Stimulated activated memory B cell treated with anti-CD40 and anti-IgM and Interleukin-4, amounts not matched to agents 10 μg/mL and 1 μg/mL and 100 μg/mL, for 72 hours (primary cell): ENCODE data around the gene TIGD2.

Experiments
- ATAC-seq: fragments of 150-1000 bp; cut with Tn5 transposase; 2 replicates; pipeline ENCODE4 v1.10.0; 2021
- H3K27ac Mint-ChIP-seq: one replicate; pipeline ENCODE4 v1.8.0; 2022; ENCODE audit warnings: mild to moderate bottlenecking, mixed read lengths
- H3K27me3 Mint-ChIP-seq: one replicate; pipeline ENCODE4 v1.8.0; 2022; ENCODE audit warnings: mixed read lengths
- H3K36me3 Mint-ChIP-seq: one replicate; pipeline ENCODE4 v1.8.0; 2022; ENCODE audit warnings: mixed read lengths
- H3K4me1 Mint-ChIP-seq: one replicate; pipeline ENCODE4 v1.8.0; 2022; ENCODE audit warnings: mixed read lengths
- H3K4me3 Mint-ChIP-seq: one replicate; pipeline ENCODE4 v1.8.0; 2022; ENCODE audit warnings: mild to moderate bottlenecking, moderate library complexity, mixed read lengths
- H3K9me3 Mint-ChIP-seq: one replicate; pipeline ENCODE4 v1.8.0; 2022; ENCODE audit warnings: mixed read lengths

The TIGD2 gene

DNA sequence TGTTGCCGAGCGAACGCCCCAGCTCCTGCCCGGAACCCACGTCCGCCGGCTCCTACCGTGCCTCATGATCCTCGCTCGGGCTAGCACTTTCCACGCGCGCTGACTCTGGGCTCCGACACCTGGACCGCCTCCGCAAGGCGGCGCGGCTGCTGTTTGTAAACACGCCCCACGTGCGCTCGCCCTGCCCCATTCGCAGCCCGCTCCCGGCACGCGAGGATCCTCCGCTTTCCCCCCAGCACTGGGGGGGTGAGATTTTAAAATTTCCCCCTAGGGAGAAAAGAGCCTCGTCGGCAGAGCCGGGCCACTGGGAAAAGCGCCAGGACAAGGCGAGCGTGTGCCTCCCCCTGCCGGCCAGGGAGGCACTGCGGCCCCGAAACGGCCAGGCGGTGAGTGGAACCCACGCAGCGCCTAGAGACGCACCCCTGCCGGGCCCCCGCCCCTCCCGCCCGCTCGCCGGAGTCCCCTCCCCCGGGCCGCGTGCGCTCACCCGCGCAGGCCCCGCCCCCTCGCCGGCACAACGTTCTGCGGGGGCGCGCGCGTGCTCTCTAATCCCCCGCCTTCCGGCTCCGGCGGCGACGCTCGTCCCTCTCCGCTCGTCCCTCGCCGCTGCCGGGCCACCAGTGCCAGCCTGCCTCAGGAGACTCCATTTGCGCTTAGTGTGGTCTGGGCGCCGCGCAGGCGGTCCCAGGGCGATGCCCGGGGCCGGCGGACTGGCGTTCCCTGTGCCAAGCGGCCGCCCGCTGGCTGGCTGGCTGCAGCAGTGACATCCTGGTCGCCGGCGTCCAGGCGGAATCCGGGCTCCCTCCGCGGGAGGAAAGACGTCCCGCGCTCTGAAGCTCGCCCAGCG is at the start of gene TIGD2:
TSS of gene TIGD2 (plus strand) at position 548 of the 847 bp plus-strand sequence. CDS start 1,442 bp downstream, outside the sequence.
- peaks cover 25% of the 10 kb centered on the region for H3K36me3 Mint-ChIP-seq
- peak within 1 kb of the TSS; percentile 95 for H3K4me3 Mint-ChIP-seq
- peak; percentile 98 for ATAC-seq
- peak within 1 kb of the TSS; percentile 85 for H3K27ac Mint-ChIP-seq
- peaks cover 39% of the 10 kb centered on the region for H3K4me1 Mint-ChIP-seq
- H3K27me3 Mint-ChIP-seq: peaks cover 9% of the 10 kb centered on the region
- peaks cover 7% of the 10 kb centered on the region for H3K9me3 Mint-ChIP-seq

DNA sequence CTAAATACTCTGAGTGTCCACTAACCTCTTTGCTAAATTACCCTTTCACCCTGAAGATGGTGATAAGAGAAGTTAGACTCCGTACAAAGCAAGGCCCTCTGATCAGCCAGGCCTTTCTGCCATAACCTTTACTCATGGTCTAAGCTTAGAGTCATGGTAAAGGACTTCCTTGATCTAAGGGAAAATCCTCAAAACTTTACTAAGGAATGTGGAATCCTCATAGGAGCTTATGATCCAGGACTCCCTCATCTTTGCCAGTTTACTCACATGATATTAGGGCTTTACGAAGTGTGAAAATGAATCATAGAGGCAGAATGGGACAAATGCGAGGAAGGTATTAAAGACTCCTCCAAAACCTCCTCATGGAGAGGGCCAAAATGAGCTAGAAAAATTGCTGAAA is 46.5 kb upstream of the TIGD2 start:
- no peak overlapping the region for H3K27ac Mint-ChIP-seq
- H3K4me1 Mint-ChIP-seq: peaks cover 6% of the 10 kb centered on the region
- H3K27me3 Mint-ChIP-seq: peaks cover 16% of the 10 kb centered on the region
- no peak for ATAC-seq
- H3K9me3 Mint-ChIP-seq: peaks cover 7% of the 10 kb centered on the region
- no peak overlapping the region for H3K4me3 Mint-ChIP-seq
- H3K36me3 Mint-ChIP-seq: peaks cover 11% of the 10 kb centered on the region

DNA sequence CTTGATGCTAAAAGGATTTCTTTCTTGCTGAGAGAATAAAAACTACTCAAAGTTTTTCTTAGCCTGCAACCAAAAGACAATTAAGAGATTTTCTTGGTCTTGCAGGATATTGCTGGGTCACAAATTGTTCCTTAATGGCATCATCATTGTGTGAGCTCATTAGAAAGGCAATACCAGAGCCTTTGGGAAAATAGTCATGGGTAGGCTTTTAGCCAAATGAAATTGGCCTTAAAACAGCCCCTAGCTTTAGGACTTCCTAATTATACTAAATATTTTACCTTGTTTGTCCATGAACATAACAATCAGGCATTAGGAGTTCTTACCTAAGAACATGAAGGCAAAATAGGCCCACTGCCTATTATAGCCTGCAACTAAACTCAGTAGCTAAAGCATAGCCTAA is 43.9 kb upstream of the TIGD2 start:
- no peak overlapping the region for H3K27ac Mint-ChIP-seq
- peaks cover 11% of the 10 kb centered on the region for H3K4me1 Mint-ChIP-seq
- no peak overlapping the region for H3K4me3 Mint-ChIP-seq
- H3K9me3 Mint-ChIP-seq: no peaks in the 10 kb centered on the region
- ATAC-seq: no peak
- H3K36me3 Mint-ChIP-seq: no peaks in the 10 kb centered on the region
- H3K27me3 Mint-ChIP-seq: peaks cover 6% of the 10 kb centered on the region

DNA sequence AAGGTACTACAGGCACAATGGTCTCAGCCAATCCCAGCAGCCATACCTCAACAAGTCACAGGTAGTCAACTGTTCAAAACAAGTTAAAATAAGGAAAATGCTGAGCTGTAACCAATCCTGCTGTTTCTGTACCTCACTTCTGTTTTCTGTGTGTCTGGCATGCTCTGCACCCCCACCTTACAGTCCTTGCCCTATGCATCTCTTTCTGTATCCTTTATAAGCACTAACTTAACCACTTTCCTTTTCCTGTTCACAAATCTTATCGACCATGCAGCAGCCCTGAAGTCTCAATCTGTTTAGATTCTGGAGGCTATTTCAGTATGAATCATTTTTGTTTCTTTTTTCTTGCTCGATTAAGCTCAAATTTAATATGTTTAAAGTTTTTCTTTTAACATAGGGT is 41.9 kb upstream of the TIGD2 start:
- Mint-ChIP-seq H3K9me3 (no peaks in the 10 kb centered on the region), H3K27ac (peak overlapping the region; percentile 39), H3K36me3 (no peaks in the 10 kb centered on the region), H3K4me3 (no peak overlapping the region), H3K4me1 (peaks cover 11% of the 10 kb centered on the region), H3K27me3 (no peaks in the 10 kb centered on the region)
- peak; percentile 74 for ATAC-seq

DNA sequence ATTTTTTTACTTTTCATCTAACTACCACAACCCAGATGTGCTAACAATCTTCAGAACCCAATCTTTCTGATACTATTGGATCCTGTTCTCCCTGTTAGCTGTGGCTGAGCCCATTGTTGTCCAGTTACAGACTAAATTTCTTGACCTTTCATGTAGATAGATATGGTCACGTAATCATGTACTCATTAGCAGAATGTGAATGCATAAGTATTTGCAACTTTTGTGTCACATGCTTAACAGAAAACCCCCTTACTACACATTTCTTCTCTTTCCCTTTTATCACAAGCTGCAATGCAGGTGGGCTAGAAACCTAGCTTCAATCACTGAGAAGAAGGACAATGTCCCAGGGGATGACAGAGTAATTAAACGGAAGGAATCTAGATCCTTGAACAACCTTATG is 41.3 kb upstream of the TIGD2 start:
- no peak overlapping the region for H3K4me3 Mint-ChIP-seq
- H3K9me3 Mint-ChIP-seq: no peaks in the 10 kb centered on the region
- no peaks in the 10 kb centered on the region for H3K27me3 Mint-ChIP-seq
- ATAC-seq: peak; percentile 67
- H3K27ac Mint-ChIP-seq: peak overlapping the region; percentile 39
- H3K4me1 Mint-ChIP-seq: peaks cover 11% of the 10 kb centered on the region
- H3K36me3 Mint-ChIP-seq: no peaks in the 10 kb centered on the region

DNA sequence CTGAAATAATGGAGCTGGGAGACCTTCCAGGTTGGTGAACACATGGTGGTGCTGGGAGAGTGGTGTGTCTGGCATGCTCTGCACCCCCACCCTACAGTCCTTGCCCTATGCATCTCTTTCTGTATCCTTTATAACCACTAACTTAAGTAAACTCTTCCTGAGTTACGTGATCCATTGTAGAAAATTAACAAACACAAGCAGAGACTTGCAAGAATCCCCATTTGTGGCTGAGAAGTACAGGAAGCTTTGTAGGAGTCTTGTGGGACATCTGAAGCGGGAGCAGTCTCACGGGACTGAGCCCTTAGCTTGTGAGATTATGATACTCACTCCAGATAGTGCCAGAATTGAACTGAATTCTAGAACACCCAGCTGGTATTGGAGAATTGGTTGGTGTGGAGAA is 40.0 kb upstream of the TIGD2 start:
- Mint-ChIP-seq H3K4me1 (peaks cover 11% of the 10 kb centered on the region), H3K36me3 (no peaks in the 10 kb centered on the region), H3K27ac (no peak overlapping the region), H3K27me3 (no peaks in the 10 kb centered on the region), H3K9me3 (no peaks in the 10 kb centered on the region), H3K4me3 (no peak overlapping the region)
- ATAC-seq: no peak

DNA sequence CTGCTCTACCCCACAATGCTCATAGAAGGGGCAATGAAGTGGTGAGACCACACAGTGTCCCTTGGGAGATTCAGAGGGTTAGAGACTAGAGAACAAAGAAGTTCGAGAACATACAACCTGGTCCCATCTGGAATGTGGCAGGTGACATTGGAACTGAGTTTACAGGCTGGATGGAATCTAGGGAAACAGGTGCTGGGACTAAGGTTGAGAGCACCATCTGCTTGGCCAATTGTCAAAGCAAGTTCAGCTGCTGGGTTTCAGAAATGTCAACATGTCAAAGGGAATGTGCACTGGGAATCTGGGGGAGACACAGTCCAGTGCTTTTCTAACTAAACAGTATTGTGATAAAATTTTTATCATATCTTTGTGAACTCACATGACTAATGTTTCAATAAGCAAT is 38.4 kb upstream of the TIGD2 start:
- peaks cover 9% of the 10 kb centered on the region for H3K9me3 Mint-ChIP-seq

DNA sequence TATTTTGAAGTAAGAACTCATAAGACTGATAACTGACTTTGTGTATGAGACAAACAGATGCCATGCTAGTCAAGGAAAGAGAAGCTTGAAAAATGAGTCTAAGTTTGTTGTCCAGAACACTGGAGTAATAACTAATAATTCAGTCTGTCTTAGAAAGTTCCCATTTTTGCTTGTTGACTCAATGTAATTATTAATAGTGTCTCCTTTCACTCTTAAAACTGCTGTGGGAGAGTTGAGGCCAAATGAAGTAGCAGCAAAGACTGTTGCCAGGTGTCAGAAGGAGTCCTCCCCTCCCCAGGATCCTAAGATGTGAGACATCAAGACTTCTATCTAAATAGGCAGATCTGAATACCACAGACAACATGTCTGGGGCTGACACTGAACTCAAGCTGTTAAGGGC is 33.6 kb upstream of the TIGD2 start:
- no peak overlapping the region for H3K4me3 Mint-ChIP-seq
- H3K9me3 Mint-ChIP-seq: peaks cover 12% of the 10 kb centered on the region
- peak overlapping the region; percentile 22 for H3K27ac Mint-ChIP-seq
- no peaks in the 10 kb centered on the region for H3K27me3 Mint-ChIP-seq
- peaks cover 4% of the 10 kb centered on the region for H3K4me1 Mint-ChIP-seq
- H3K36me3 Mint-ChIP-seq: peaks cover 12% of the 10 kb centered on the region
- no peak for ATAC-seq

More for the DNA sequence above, 38.4 kb upstream of the TIGD2 start:
- no peak for ATAC-seq
- H3K4me1 Mint-ChIP-seq: peaks cover 11% of the 10 kb centered on the region
- no peak overlapping the region for H3K27ac Mint-ChIP-seq
- no peaks in the 10 kb centered on the region for H3K27me3 Mint-ChIP-seq
- no peak overlapping the region for H3K4me3 Mint-ChIP-seq
- H3K36me3 Mint-ChIP-seq: peaks cover 6% of the 10 kb centered on the region

DNA sequence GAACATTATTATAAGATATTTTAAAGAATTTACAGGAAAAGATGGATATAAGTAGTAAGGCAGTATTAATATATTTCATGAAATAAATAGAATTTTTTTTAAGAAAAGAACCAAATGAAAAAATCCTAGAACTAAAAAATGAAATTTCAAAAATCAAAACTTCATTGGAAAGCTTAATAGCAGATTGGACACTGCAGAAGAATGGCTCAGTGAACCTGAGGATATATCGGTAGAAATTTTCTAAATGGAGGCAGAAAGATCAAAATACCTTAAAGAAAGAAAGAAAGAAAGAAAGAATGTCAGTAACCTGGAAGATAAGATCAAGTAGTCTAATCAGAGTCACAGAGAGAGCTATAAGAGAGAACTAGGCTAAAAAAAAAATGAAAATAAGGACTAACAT is 33.0 kb upstream of the TIGD2 start:
- H3K36me3 Mint-ChIP-seq: peaks cover 12% of the 10 kb centered on the region
- no peak overlapping the region for H3K27ac Mint-ChIP-seq
- H3K4me1 Mint-ChIP-seq: peaks cover 4% of the 10 kb centered on the region
- H3K4me3 Mint-ChIP-seq: no peak overlapping the region
- H3K9me3 Mint-ChIP-seq: peaks cover 12% of the 10 kb centered on the region
- ATAC-seq: no peak
- no peaks in the 10 kb centered on the region for H3K27me3 Mint-ChIP-seq

DNA sequence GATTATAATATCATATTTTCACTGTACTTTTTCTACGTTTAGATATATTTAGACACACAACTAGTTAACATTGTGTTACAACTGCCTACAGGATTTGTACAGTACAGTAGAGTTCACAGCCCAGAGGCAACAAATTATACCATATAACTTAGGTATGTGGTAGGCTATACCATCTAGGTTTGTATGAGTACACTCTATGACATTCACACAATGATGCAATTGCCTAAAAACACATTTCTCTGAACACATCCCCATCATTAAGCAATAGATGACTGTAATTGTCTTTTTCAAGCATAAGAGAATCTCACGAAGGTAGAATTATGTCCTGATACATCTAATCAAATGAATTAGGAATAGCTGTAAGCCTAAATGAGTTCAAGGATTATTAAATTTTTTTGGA is 12.3 kb upstream of the TIGD2 start:
- ATAC-seq: no peak
- H3K4me1 Mint-ChIP-seq: peaks cover 38% of the 10 kb centered on the region
- no peak overlapping the region for H3K27ac Mint-ChIP-seq

DNA sequence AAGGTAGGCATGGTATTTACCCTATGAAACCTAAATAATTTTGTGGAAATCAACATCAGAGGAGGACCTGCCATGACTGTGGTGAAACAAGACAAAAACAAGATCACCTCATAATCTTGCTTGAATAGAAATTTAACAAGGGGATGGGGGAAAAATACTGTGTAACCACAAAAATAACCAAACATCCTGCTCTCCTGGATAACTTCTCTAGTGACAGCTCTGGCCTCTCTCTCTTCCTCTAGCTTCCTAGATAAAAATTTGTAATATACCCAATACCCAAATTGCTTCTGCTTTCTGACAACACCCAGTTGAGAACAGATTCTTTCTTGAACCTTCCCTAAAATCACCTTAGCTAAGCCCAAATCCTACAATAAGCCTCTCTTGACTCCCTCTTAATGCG is 11.9 kb upstream of the TIGD2 start:
- no peaks in the 10 kb centered on the region for H3K27me3 Mint-ChIP-seq
- ATAC-seq: no peak
- H3K4me1 Mint-ChIP-seq: peaks cover 38% of the 10 kb centered on the region
- H3K4me3 Mint-ChIP-seq: no peak overlapping the region
- H3K27ac Mint-ChIP-seq: peak overlapping the region; percentile 81
- H3K9me3 Mint-ChIP-seq: no peaks in the 10 kb centered on the region
- no peaks in the 10 kb centered on the region for H3K36me3 Mint-ChIP-seq

More for the DNA sequence above, 12.3 kb upstream of the TIGD2 start:
- Mint-ChIP-seq H3K9me3 (no peaks in the 10 kb centered on the region), H3K36me3 (no peaks in the 10 kb centered on the region), H3K4me3 (no peak overlapping the region), H3K27me3 (no peaks in the 10 kb centered on the region)

DNA sequence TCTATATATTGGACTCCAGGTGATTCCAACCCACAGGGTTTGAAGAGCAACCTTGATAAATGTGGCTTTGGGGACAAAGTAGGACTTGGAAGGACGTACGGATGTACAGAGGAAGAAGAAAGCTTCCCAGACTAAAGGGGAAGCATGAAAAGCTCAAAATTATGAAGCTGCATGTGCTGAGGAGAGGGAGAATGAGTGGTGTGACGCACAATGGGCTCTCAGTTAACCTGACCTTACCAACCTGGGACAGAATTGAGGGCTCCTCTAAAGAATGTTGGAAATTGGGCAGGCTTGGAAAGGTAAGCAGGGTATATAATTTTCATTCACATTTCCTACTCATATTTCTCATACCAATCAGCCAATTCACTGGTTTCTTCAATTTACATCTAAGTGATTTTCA is 10.5 kb upstream of the TIGD2 start:
- Mint-ChIP-seq H3K4me3 (peak overlapping the region; percentile 53), H3K9me3 (no peaks in the 10 kb centered on the region)

DNA sequence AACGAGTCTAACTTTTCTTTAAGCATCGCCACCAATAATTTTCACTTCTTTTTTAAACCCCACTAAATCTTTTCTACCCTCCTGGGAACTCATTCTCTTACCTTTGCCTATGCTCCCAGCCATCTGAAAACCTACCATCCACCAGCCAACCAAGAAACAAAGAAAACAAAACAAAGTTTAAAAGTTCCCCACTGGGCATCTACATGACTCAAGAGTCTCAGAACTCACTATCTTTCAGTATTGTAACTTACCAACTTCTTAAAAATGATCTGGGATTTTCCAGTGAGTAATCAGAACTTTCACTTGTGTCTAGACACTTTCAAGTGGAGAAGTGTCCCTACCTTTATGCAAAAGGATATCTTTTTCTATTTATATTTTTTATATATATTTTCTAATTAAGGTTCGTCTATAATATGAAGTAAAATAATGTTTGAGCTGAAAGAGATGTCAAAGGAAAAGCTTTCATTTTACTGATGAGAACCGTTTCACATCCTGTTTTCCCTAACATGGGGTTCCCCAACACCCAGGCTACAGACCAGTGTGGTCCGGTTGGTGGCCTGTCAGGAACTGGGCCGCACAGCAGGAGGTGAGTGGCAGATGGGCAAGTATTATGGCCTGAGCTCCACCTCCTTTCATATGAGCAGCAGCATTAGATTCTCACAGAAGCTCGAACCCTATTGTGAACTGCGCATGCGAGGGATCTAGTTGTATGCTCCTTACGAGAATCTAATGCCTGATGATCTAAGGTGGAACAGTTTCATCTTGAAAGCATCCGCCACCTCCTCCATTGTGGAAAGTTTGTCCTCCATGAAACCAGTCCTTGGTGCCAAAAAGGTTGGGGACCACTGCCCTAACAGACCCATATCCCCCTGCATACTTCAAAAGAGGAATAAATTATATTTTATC is 9.8 kb upstream of the TIGD2 start:
- H3K4me3 Mint-ChIP-seq: peak overlapping the region; percentile 53
- ATAC-seq: peak; percentile 94
- no peaks in the 10 kb centered on the region for H3K9me3 Mint-ChIP-seq
- no peaks in the 10 kb centered on the region for H3K36me3 Mint-ChIP-seq
- H3K27me3 Mint-ChIP-seq: no peaks in the 10 kb centered on the region
- H3K4me1 Mint-ChIP-seq: peaks cover 38% of the 10 kb centered on the region
- peak overlapping the region; percentile 81 for H3K27ac Mint-ChIP-seq

More for the DNA sequence above, 10.5 kb upstream of the TIGD2 start:
- peaks cover 38% of the 10 kb centered on the region for H3K4me1 Mint-ChIP-seq
- H3K27ac Mint-ChIP-seq: peak overlapping the region; percentile 81
- ATAC-seq: peak; percentile 61
- H3K27me3 Mint-ChIP-seq: no peaks in the 10 kb centered on the region
- H3K36me3 Mint-ChIP-seq: no peaks in the 10 kb centered on the region

DNA sequence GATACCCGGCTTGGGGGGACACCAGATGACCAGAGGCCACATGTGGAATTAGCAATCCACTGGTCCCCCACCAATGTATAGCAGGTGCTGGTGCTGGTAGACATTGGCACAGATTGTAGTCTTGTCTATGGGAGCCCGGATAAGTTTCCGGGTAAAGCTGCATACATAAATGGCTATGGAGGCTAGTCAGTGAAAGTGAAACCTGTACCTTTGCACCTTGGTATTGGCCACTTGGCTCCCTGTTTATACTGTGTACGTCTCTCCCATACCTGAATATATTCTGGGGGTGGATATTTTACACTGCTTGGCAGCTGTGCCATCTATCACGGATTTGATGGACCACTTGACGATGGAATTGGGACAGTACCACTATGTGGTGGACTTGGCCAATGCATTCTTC is 5.6 kb upstream of the TIGD2 start:
- Mint-ChIP-seq H3K4me3 (no peak overlapping the region), H3K4me1 (peaks cover 37% of the 10 kb centered on the region)
- ATAC-seq: no peak

DNA sequence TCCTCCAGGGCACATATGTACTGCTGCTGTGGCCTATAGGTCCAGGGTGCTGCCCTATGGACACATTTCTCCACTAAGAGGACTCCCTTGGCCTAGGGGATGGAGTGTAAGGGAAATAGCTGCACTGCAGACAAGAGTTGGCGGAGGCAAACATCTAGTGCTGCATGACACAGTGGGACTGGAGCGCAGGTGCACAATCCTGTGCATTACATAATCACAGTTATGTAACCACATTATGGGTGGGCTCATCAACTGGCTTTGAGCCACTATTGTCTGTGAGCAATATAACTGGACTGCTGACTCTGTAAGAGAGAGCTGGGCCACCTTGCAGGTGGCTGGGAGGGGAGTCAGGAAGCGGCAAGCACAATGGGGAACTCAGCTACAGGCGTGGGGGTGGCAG is 3.2 kb upstream of the TIGD2 start:
- no peak for ATAC-seq
- Mint-ChIP-seq H3K4me3 (no peak overlapping the region), H3K27ac (no peak overlapping the region)

More for the DNA sequence above, 5.6 kb upstream of the TIGD2 start:
- Mint-ChIP-seq H3K36me3 (peaks cover 4% of the 10 kb centered on the region), H3K9me3 (peaks cover 7% of the 10 kb centered on the region), H3K27me3 (peaks cover 9% of the 10 kb centered on the region), H3K27ac (no peak overlapping the region)

More for the DNA sequence above, 3.2 kb upstream of the TIGD2 start:
- Mint-ChIP-seq H3K9me3 (peaks cover 7% of the 10 kb centered on the region), H3K27me3 (peaks cover 9% of the 10 kb centered on the region), H3K36me3 (peaks cover 12% of the 10 kb centered on the region), H3K4me1 (peaks cover 34% of the 10 kb centered on the region)
